Body of pancreas (tissue), 4 donors: ENCODE data around the gene PPP1R15B. TPM values are rescaled to one million over a fixed set of nuclear protein-coding genes. Genes with fewer than 3 reads are reported as not detected.

Source experiments
- ATAC-seq: fragments of 150-250 bp; one replicate; pipeline ENCODE4 v1.9.1; 2016
- DNase-seq, 4 donors: peaks; one replicate each; pipeline ENCODE4 v3.0.0-alpha.2; 2019
- H3K27ac ChIP-seq, 4 donors: fragments of 200-600 bp; sonication (generic); 1 replicate in 3 of 4; 2 replicates in 1 of 4; pipeline versions ENCODE4 v1.5.1 to v1.6.1; 2016 to 2019; ENCODE audit warnings: mild to moderate bottlenecking in 1 of 4, mixed read lengths in 1 of 4, moderate library complexity in 1 of 4
- H3K27me3 ChIP-seq, 2 donors: fragments of 200-600 bp; sonication (generic); one replicate each; pipeline ENCODE4 v1.6.0; 2016; ENCODE audit warnings: mild to moderate bottlenecking in 1 of 2
- H3K36me3 ChIP-seq, 2 donors: fragments of 200-600 bp; sonication (generic); replicated peaks in 1 of 2; 2 replicates each; pipeline ENCODE4 v1.5.1; 2016; ENCODE audit warnings: low read depth in 2 of 2; ENCODE audit not compliant: insufficient read depth in 1 of 2
- H3K4me1 ChIP-seq: fragments of 200-600 bp; sonication (generic); one replicate; pipeline ENCODE4 v1.6.0; 2016
- H3K4me3 ChIP-seq, 2 donors: fragments of 200-600 bp; sonication (generic); 1 replicate in 1 of 2; 2 replicates in 1 of 2; pipeline ENCODE4 v1.5.1; 2016 to 2019
- H3K9me3 ChIP-seq, 3 donors: fragments of 200-600 bp; sonication (generic); 1 replicate in 2 of 3; 2 replicates in 1 of 3; pipeline ENCODE4 v1.5.1; 2016
- POLR2A ChIP-seq, 3 donors: fragments of 450-650 bp; IDR thresholded peaks; one replicate each; pipeline ENCODE4 v1.6.1; 2016; ENCODE audit warnings: antibody characterized with exemption in 3 of 3, mild to moderate bottlenecking in 2 of 3
- WGBS, 2 donors: methylation state at CpG; one replicate each; pipeline ENCODE4 v1.1.5; 2017; 5-methylcytosine and 5-hydroxymethylcytosine counted together
- intact Hi-C: fragments of 100-400 bp; cut with DNase I; formaldehyde crosslinking; loops from one replicate; pipeline ENCODE4 v1.15.1; 2023
- total RNA-seq, 2 donors: library from RNA; depleted of rRNA; stranded (reverse); fragments of >200 nt; gene quantifications; one replicate each; pipeline ENCODE4 v1.1.0, GENCODE V29; 2016
- TF ChIP-seq, protein P1 (sequence below), 7 experiments: fragments of 450-650 bp in 4 of 7; fragments of 200-600 bp in 3 of 7; sonication (generic) in 3 of 7; IDR thresholded peaks; one replicate each; pipeline ENCODE4 v1.5.1; 2016 to 2019; ENCODE audit warnings: antibody characterized with exemption in 7 of 7

PPP1R15B gene
- total RNA-seq, 2 donors from 2014 or later = 32.9 to 34.3 TPM

DNA sequence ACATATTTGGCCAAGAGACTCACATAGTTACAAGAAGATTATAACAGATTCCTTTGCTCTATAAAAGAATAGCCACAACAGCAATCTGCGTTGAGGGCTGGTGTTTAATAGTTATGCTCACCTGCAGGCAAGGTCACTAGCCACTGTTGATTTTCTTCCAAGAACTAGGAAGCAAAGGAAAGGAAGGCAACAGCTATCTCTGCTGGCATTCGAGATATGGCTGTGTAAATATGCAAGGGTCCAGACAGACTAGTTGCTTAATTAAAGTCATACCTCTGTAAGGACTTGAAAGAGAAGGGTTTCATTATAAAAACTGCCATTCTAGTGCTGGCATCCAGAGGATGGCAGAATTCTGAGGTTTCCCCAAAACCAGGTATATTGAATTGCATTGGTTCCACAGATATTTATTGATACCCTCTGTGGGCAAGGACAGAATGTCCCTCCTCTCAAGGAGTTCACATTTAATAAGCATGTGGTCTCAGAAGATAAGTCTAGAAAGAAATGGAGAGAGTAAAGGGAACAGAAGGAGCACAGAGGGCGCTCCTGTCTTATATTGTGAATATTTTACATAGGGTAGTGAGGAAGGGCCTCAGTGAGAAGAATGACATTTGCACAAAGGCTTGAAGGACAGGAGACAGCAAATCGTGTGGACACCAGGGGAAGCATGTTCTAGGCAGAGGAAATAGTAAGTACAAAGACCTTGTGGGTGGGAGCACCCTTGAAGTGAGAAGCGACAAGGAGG lies 28.3 kb downstream of the PPP1R15B start:
- ATAC-seq (peak; percentile 43), DNase-seq (peak in 1 of 4 donors; percentile 29)
- Histone ChIP-seq H3K4me3 (no peak overlapping the region), H3K27me3 (no peaks in the 10 kb centered on the region), H3K9me3 (no peaks in the 10 kb centered on the region), H3K36me3 (no peaks in the 10 kb centered on the region), H3K4me1 (peaks cover 45% of the 10 kb centered on the region), H3K27ac (peak overlapping the region in 3 of 4 donors; percentile 43 to 49 (median 47))
- WGBS, 2 donors = 46 to 51% methylated on average over 5 of the region's 5 CpGs
- TF ChIP-seq POLR2A (IDR thresholded peaks at IDR 0.05) = no peak
- TF ChIP-seq, protein P1, sequence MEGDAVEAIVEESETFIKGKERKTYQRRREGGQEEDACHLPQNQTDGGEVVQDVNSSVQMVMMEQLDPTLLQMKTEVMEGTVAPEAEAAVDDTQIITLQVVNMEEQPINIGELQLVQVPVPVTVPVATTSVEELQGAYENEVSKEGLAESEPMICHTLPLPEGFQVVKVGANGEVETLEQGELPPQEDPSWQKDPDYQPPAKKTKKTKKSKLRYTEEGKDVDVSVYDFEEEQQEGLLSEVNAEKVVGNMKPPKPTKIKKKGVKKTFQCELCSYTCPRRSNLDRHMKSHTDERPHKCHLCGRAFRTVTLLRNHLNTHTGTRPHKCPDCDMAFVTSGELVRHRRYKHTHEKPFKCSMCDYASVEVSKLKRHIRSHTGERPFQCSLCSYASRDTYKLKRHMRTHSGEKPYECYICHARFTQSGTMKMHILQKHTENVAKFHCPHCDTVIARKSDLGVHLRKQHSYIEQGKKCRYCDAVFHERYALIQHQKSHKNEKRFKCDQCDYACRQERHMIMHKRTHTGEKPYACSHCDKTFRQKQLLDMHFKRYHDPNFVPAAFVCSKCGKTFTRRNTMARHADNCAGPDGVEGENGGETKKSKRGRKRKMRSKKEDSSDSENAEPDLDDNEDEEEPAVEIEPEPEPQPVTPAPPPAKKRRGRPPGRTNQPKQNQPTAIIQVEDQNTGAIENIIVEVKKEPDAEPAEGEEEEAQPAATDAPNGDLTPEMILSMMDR (IDR thresholded peaks at IDR 0.05) = no peak
- intact Hi-C loops = no loop called here

DNA sequence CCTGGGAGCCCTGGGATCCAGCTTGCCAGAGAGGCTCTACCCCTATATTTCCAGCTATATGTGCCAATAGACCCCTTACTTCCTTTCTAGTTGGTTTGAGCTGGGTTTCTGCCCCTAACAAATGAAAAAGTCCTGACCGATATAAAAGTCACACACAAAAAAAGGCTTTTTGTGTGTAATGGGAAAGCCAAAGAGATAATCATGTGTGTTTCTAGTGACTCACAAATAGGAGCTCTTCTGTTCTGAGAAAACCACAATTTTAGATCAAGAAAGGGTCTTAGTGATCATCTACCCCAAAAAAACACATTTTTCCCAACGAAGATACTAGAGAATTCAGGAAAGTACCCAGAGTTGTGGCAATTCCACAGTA lies 28.9 kb downstream of the PPP1R15B start:
- intact Hi-C loops = no loop called here
- H3K4me1 ChIP-seq = peaks cover 49% of the 10 kb centered on the region
- WGBS, 2 donors = 25 to 28% methylated on average over 2 of the region's 2 CpGs

DNA sequence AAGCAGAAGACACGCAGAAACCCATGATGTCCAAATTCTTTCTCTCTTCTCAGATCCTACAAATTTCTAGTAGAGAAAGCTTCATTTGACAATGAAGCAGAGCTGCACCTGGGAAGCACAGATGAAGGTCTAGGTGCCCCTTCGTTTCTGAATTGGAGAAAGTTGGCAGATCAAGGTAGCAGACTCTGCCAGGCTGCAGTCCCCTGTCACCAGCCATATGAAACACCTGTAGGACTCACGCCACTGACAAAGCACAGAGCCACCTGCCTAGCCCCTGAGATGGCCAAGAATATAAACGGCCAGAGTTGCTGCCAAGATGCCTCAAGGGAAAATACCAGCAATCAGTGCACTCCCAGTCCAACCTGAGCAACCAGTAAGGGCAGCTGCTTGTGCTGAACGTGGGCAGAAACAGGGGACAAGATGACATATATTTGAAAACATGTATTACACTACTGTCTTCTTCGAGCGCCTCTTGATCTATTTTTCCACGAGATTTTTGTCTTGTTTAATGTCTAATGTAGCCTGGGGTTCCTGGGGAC lies 31.3 kb downstream of the PPP1R15B start:
- WGBS, 2 donors = 55 to 56% methylated on average over 8 of the region's 8 CpGs
- H3K4me1 ChIP-seq = peaks cover 64% of the 10 kb centered on the region

More for the DNA sequence above, 28.9 kb downstream of the PPP1R15B start:
- DNase-seq (no peak), ATAC-seq (no peak)
- Histone ChIP-seq H3K27ac (peak overlapping the region; percentile 1 to 49 (median 45)), H3K4me3 (no peak overlapping the region), H3K27me3 (no peaks in the 10 kb centered on the region), H3K36me3 (no peaks in the 10 kb centered on the region), H3K9me3 (no peaks in the 10 kb centered on the region)
- no peak for TF ChIP-seq POLR2A (IDR thresholded peaks at IDR 0.05)
- TF ChIP-seq, protein P1 (IDR thresholded peaks at IDR 0.05) = no peak

DNA sequence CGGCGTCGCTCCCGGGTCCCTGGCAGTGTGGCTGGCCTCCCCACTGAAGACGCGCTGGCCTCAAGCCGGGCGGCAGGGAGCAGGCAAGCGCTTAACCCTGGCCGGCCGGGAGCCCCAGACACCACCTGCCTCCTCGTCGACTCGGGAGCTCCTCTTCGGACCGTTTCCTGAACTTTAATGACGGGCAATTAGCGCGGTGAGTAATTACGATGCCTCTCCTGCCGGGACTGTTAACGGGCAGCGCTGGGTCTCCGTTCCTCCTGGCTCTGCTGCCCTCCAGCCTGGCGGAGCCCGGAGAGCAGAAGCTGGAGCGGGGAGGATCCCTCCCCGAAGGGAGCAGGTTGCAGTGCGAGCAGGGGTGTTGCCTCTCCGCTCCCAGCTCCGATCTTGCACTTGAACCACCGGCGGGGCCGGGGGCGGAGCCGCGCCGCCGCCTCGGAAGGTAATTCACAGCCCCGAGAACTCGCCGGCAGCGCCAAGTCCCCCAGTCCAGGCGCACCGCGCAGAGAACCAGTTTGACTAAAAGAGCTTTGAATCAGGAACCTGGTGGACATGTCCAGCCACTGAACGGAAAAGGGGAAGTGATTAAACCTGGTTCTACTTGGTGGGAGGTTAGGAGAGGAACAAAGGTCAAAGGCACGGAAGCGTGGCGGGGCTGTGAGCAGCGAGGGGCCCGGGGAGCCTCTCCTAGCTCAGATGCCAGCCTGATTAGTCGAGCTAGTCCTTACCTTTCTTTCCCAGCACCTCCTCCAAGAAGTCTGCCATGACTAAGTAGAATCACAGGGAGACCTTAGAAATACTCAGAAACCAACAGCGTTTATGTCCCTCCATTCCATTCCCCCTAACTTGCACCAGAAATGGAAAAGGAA lies 33.6 kb downstream of the PPP1R15B start:
- H3K9me3 ChIP-seq = no peaks in the 10 kb centered on the region
- intact Hi-C loops = no loop called here
- peak; percentile 43 to 65 (median 50) for DNase-seq

More for the DNA sequence above, 31.3 kb downstream of the PPP1R15B start:
- Histone ChIP-seq H3K36me3 (no peaks in the 10 kb centered on the region), H3K27ac (no peak overlapping the region), H3K27me3 (no peaks in the 10 kb centered on the region), H3K4me3 (no peak overlapping the region), H3K9me3 (no peaks in the 10 kb centered on the region)
- ATAC-seq (no peak), DNase-seq (peak in 1 of 4 donors; percentile 34)
- intact Hi-C loops = no loop called here
- TF ChIP-seq POLR2A (IDR thresholded peaks at IDR 0.05) = no peak
- TF ChIP-seq, protein P1 (IDR thresholded peaks at IDR 0.05) = no peak

More for the DNA sequence above, 33.6 kb downstream of the PPP1R15B start:
- Histone ChIP-seq H3K27me3 (no peaks in the 10 kb centered on the region), H3K4me1 (peaks cover 42% of the 10 kb centered on the region), H3K4me3 (peak overlapping the region; percentile 6 to 20), H3K27ac (peak overlapping the region; percentile 33 to 82 (median 70)), H3K36me3 (no peaks in the 10 kb centered on the region)
- peak in 2 of 3 donors; percentile 35 to 43 for TF ChIP-seq POLR2A (IDR thresholded peaks at IDR 0.05)
- TF ChIP-seq, protein P1 (IDR thresholded peaks at IDR 0.05) = peak in 3 of 7 experiments; percentile 10 to 16 (median 15)
- ATAC-seq = peak; percentile 49
- 2 to 5% methylated on average over 14 to 42 of the region's 55 CpGs for WGBS, 2 donors
